Fibroblast of gingiva (primary cell): Measurements from ENCODE around the gene CBLN2.

Experiments
- DNase-seq: peaks from one replicate; pipeline ENCODE4 v3.0.0-alpha.2; 2011; ENCODE audit warnings: low read depth

Gene CBLN2

DNA sequence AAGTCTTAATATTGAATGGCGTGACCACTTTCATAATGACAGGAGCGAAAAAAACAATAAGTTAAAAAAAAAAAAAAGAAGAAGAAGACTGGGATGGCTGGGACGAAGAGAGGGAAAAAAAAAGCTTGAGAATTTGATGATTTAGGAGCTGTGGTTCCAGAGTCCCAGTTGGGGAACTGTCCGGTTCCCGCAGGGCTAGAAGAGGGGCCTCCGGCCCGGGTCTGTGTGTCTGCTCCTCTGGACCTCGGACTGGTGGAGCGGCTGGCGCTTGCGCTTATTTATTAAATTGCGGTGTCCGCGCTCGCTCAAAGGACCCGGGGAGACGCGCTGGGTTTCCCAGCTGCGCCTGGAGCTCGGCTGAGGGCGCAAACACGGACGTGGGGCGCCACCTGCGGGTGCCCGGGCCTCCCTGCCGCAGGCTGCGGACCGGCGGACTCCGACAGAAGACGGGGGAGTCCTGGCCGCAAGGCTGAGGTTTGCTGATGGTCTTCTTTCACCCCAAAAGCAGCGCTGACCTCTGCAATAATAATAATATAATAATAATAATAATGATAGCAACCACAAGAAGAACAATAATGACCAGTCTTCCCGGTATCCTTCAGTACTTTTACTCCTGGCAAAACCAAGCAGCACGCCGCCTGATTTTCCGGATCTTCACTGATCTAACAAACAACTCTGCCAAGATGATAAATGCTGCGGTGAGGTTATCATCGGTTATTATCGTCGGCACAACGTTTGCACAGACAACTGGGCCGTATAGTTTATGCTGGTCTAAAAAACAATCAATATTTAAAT, at the start of gene CBLN2:
CBLN2 (minus strand) TSS at position 251 of the 795 bp plus-strand sequence. CDS start 2,182 bp downstream, outside the sequence.
- DNase-seq, result peak; percentile 68

DNA sequence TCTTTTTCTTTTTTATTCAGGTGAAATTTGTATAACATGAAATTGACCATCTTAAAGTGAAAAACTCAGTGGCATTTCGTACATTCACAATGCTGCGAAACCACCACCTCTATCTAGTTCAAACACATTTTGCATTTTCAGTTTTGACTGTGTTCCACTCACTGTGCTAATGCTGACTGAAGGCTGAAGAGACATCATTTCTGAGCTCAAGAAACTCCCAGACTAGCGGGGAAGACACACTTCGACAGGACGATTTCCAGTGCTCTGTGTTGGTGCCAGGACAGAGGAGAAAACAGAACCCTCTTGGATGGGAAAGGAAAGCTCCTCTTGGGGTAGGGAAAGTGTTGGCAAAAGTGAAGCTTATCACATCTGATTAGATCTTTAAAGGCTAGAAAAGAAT, 44.2 kb upstream of the CBLN2 start:
- no peak for DNase-seq

DNA sequence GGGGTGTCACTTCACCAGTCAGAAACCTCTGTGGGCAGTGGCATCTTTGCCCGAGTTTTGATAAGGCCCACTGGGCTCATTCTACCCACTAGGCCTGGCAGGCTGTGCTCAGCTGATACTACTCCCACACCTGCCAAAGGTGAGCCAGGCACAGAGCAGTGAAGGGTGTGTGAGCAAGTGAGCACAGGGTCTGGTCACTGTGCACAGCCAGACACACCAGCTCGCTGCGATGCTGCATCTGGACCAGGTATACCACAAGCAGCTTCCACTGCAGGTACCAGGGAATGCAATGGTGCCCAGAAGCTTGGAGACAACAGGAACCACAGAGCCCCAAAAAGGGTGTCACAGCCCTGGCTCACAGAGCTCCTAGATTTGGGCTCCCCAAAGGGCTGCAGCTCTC, 40.6 kb upstream of the CBLN2 start:
- no peak for DNase-seq

DNA sequence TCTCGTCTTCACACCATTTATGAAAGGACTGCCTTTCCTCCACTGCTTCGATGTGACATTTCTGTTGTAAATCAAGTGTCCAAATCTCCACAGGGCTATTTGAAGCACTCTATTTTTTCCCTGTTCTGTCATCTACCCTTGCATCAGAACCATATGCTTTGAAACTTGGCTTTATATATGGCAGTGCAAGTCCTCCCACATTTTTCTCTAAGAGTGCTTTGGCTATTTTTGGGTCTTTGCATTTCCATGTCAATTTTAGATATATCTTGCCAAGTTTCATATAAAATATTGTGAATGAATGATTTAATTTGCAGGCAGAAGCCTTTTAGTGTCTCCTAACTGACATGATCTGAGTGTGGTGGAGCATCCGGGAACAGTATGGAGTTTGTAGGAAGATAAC, 37.8 kb upstream of the CBLN2 start:
- no peak for DNase-seq

DNA sequence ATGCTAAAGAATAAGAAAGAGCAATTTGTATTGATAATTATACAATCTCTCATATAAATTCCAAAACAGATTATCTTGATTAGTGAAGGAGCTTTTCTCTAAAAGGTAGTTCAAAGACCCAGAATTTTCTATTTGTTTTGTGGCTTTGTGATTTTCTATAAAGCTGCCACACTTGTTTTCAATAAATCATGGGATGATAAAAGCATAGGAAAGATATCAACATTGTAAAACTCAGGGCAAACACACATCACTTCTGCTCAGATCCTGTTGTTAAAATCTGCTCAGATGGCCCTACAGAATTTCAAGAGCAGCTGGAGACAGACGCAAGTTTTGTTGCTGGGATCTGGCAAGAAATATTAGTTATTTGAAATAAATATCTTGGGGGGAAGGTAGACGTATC, 28.8 kb upstream of the CBLN2 start:
- no peak for DNase-seq

DNA sequence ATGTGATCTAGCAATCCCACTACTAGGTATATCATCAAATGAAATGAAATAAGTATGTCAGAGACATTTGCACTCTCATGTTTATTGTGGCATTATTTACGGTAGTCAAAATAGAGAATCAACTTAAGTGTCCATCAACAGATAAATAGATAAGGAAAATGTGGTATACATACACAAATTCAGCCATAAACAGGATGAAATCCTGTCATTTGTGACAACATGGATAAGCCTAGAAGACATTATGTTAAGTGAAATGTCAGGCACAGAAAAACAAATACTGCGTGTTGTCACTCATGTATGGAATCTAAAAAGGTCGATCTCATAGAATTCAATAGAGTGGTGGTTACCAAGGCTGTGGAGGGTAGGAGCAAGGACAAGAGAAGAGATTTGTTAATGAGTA, 22.1 kb upstream of the CBLN2 start:
- DNase-seq, result no peak

DNA sequence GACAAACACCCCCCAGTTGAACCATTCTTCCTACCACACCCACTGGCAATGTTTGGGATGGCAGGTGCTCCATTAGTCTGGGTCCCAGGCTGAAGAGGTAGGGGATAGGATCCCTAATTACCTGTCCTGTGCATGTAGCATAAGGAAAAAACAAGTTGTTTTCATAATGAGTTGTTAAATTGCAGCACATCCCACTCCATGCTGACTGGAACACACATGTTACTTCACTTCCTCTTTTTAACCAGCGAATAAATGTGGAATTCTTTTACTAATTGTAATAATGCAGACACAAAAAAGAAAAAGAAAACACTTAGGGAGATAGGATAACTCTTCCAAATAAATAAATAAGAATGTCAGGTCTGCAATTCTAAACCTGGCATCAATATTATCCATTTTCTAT, 11.8 kb upstream of the CBLN2 start:
- DNase-seq, result no peak

DNA sequence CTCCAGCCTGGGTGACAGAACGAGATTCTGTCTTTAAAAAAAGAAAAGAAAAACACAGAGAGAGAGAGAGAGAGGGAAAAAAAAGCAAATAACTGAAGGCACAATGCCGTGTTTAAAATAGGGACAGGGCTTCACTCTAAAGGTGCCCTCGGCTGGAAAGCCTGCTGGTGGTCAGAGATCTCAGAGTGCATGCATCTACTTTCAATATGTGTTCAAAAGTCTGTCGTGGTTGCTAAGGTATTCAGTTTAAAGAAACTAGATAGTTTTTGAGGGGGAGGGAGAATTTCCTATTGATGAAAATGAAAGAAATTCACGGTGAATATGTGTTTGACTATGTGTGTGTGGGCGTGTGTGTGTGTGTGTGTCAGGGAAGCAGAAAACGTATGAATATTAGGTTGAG, 11.0 kb upstream of the CBLN2 start:
- no peak for DNase-seq

DNA sequence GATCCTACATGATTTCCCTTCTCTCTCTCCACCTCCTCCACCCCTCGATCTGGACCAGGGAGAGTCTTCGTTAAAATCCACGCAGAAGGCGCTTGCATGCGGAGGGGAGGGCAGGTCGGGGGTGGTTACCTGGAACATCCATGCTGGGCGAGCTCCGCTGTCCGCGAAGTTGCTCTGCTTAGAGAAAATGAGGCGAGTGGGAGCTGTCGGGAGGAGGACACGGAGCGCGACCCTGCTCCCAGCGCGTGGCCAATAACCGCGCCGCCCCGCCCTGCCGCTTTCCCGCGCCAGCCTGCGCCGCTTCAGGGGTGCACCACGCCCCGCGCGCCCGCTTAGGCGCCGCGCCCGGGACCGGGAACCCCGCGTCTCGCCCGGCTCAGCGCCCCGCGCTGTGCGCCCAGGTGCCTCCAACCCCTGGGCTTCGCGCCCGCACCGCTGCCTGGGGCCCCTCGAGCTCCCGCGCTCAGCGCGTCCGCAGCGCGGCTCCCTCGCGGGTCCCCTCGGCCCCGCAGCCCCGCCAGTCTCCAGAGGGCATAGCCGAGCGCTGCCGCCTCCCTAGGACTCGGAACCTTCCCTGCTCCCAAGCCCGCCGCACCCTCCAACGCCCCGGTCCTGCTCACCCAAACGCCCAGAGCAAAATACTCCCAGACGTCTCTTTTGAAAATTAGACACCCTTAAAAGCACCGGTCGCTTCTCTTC, 636 bp downstream of the CBLN2 start:
- no peak for DNase-seq

DNA sequence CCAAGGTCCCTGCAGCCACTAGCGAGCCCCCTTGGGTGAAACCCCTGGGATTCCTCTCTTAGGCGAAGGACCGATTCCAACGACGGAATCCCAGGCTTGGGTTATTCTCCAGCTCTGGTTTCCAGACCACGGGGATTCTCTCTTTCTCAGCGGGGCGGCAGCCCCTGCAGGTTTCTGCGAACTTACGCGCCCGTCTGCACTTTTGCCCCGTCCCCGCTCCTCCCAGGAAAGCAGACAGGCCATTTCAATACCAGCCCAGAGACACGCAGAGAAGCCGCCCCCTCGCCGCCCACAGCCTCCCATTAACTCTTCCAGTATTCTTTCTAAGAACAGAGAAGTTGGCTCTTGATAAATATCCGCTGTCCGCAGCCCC, 1.2 kb downstream of the CBLN2 start:
- no peak for DNase-seq

DNA sequence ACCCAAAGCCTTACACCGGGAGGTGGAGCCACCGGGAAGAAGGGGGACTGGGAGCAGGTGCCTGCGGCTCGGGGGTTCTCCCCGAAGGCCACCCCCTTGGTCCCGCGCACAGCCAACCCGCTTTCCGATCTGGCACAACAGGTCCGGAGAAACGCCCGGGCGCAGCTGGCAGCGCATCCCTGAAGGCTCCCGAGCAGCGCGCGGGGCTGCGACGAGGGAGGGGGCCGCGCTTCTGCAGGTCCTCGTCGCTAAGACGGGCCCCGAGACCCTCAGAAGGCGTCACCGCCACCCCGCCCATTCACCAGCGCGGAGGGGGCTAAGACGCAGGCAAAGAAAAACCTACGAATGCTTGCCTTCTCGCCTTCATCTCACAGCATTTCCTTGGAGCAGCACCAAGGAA, 1.8 kb downstream of the CBLN2 start:
- DNase-seq, result no peak

DNA sequence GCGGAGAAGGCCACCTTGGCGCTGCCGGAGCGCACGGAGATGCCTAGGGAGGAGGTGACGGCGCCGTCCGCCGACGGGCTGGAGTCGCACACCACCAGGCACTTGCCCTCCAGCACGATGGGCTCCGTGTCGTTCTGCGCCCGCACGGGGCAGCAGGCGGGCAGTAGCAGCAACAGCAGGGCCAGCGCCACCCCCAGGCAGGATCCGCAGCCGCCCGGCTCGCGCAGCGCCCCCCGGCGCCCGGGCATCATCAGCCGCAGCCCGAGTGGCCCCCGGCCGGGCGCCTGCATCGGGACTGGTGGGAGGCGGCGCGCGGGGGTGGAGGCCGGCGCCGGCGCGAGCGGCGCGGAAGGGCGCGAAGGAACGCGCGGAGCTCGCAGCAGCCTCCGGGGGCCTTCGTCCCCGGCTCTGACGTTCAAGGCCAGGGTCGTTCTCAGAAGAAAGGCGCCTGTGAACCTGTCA, 2.2 kb downstream of the CBLN2 start:
- DNase-seq, result no peak

DNA sequence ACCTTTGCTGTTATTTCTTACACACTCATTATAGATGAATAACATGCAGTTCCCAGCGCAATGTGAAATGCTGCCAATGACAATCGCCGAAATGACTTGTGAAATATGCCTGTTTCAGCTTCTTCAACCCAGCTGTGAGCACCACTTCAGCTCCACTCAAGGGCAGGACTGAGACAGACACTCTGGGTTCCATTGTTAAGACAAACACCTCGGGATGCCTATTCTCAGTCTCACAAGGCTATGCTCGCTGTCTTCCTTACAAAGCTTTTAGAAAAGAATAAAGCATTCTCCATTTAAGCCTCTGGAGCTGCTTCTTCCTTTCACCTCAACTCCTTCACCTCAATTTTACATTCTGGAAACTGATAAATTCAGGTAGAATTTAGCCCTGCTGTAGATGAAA, 4.2 kb downstream of the CBLN2 start:
- DNase-seq, result no peak

DNA sequence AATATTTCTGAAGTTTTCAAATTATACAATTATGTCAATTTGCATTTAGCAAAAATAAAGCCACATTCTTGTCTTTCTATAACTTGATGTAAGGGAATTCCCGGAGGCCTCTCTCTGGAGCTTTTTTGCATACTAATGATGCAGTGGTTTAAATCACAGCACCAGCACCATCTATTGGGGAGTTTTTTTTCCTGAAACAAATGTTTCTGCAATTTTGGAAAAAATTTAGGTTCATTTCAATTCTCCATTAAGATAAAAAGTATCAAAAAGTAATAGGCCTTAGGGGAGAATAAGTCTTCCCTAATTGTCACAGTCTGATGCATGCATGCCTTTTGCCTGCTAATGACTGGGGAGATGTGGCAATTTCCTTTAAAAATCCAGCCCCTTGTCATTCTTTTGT, 13.5 kb downstream of the CBLN2 start:
- DNase-seq, result peak; percentile 6

DNA sequence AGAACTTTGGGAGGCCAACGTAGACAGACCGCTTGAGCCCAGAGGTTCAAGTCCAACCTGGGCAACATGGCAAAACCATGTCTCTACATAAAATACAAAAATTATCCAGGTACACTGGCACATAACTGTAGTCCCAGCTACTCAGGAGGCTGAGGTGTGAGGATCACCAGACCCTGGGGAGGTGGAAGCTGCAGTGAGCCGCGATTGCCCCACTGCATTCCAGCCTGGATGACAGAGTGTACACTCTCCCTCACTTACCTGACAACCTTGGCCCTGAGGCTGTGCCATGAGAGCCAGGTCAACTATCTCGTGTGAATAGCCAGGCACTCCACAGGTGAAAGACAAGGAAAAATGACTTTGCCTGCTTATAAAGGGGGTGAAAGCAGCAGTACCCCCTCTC, 39.3 kb downstream of the CBLN2 start:
- DNase-seq, result no peak

DNA sequence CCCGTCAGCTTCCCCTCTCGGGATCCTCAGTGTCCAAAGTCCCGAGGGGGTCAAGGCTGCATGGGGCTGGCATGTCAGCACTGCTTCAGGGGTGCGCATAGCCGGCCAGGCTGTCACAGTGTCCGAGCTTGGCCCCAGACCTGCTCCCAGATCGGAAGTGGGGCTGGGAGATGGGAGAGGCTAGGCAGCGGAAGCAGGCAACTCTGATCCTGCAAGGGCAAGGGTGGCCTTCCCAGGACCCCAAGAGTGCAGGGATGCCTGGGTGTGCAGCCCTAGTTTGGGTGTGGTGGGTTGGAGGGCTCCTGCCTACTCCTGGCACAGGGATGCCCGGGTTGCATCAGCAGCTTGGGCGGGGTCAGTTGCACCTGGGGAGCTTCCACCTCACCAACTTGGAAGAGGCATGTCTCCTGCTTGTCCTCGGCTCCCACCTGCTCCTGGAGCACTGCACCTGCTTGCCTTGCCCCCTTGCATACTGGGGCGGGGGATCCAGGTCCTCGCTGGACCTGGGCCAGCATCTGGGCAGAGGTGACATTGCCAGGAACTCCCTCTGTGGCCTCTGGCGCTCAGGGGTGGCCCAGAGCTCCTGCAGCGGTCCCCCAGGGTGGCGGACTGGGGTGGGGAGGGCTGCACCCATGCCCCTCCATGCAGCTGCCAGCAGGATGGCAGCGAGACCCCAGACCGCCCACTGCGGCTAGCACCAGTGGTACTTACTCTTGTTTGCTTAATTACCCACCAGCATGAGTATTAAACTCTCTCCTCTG, 41.3 kb downstream of the CBLN2 start:
- no peak for DNase-seq

DNA sequence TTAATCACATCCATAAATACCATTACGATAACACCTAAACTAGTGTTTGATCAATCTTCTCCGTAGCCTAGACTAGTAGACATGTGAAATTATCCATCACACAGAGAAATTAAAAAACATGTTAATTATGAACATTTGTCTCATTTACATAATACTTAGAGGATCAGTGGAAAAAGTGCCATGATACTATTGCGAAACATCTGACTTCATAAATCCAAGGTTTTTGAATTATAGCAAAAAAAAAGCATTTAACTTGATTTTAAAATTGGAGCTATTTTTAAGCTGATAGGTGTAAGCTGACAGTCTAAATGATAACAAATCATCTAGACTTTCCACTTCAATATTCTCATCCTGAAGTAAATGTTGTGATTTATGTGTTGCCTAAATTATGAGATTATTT, 51.6 kb downstream of the CBLN2 start:
- no peak for DNase-seq
